Measurements from ENCODE around the gene ARHGEF17. TPM values are rescaled to one million over a fixed set of nuclear protein-coding genes. Genes with fewer than 3 reads are reported as not detected.

The ARHGEF17 gene
- polyA plus RNA-seq, 3 donors: 0.16 to 1.2 (median 0.55) TPM

GRCh38 chr11:73393479-73394415 is 85.7 kb downstream of the ARHGEF17 start:
- peak overlapping the region; percentile 61 to 63 for H3K27ac ChIP-seq (ENCODE audit: low read depth in 1 of 2, low read length in 2 of 2)
- peak; percentile 70 to 75 (median 75) for DNase-seq
- H3K27ac Mint-ChIP-seq: peak overlapping the region in 6 of 7 donors; percentile 76 to 93 (median 84)
- H3K79me2 ChIP-seq (ENCODE audit: insufficient read depth, low read length): peaks cover 80% of the 10 kb centered on the region
- H3K4me2 ChIP-seq (replicated peaks; ENCODE audit: extremely low read depth, low read length, poor library complexity, severe bottlenecking): no peak overlapping the region
- H3K4me1 Mint-ChIP-seq: peaks cover 36% of the 10 kb centered on the region
- H3K4me1 ChIP-seq (ENCODE audit: control insufficient read depth in 1 of 2, insufficient read depth in 2 of 2, low read length in 2 of 2): peaks cover 28 to 46% of the 10 kb centered on the region in 2 donors
- H3K4me3 ChIP-seq (replicated peaks in 1 of 3; ENCODE audit: low read depth in 2 of 3, low read length in 3 of 3): no peak overlapping the region
- whole genome bisulfite sequencing (ENCODE audit: insufficient coverage): 88% methylated on average over 13 of the region's 16 CpGs
- peak; percentile 83 for TF ChIP-seq CTCF (IDR thresholded peaks at IDR 0.05)
- peaks cover 94 to 98% of the 10 kb centered on the region in 2 donors for H3K36me3 ChIP-seq (replicated peaks in 1 of 2; ENCODE audit: control insufficient read depth in 1 of 2, insufficient read depth in 2 of 2, low read length in 2 of 2)
- no peaks in the 10 kb centered on the region for H3K27me3 ChIP-seq (ENCODE audit: control insufficient read depth in 2 of 2, insufficient read depth in 2 of 2, low read length in 2 of 2)
- no peak overlapping the region for H3K9ac ChIP-seq (ENCODE audit: insufficient read depth, low read length, poor library complexity, severe bottlenecking)
- no peaks in the 10 kb centered on the region for H3K9me3 ChIP-seq (replicated peaks in 1 of 2; ENCODE audit: control insufficient read depth in 1 of 2, insufficient read depth in 1 of 2, low read length in 2 of 2)
- peak overlapping the region in 1 of 2 donors; percentile 37 for H3K4me3 Mint-ChIP-seq
- intact Hi-C loops (cut with micrococcal nuclease): loop anchor here (1.0 to 10.0 kb wide), 2 partner anchors 42 to 89 kb away; partner anchors contain the start of gene ARHGEF17 (in 1 of the 2)
- peaks cover 0 to 3% (median 0%) of the 10 kb centered on the region in 3 donors for H3K27me3 Mint-ChIP-seq (ENCODE audit: low read depth in 3 of 3)
- H4K20me1 ChIP-seq (ENCODE audit: insufficient read depth, low read length): peaks cover 100% of the 10 kb centered on the region
- peaks cover 84 to 98% of the 10 kb centered on the region in 2 donors for H3K36me3 Mint-ChIP-seq
- H2AFZ ChIP-seq (ENCODE audit: insufficient read depth, low read depth, low read length, poor library complexity, severe bottlenecking): no peak overlapping the region
- no peaks in the 10 kb centered on the region for H3K9me3 Mint-ChIP-seq

- H4K20me1 ChIP-seq (ENCODE audit: insufficient read depth, low read length): peaks cover 100% of the 10 kb centered on the region
- peaks cover 71% of the 10 kb centered on the region for H3K79me2 ChIP-seq (ENCODE audit: insufficient read depth, low read length)
- Mint-ChIP-seq H3K27me3 (ENCODE audit: low read depth in 3 of 3) (peaks cover 0 to 3% (median 0%) of the 10 kb centered on the region in 3 donors), H3K4me1 (peaks cover 27% of the 10 kb centered on the region), H3K36me3 (peaks cover 87 to 99% of the 10 kb centered on the region in 2 donors), H3K4me3 (peak overlapping the region in 1 of 2 donors; percentile 31), H3K9me3 (no peaks in the 10 kb centered on the region), H3K27ac (peak overlapping the region in 2 of 7 donors; percentile 41 to 69)
- H3K9ac ChIP-seq (ENCODE audit: insufficient read depth, low read length, poor library complexity, severe bottlenecking): no peak overlapping the region
- no peak overlapping the region for H3K27ac ChIP-seq (ENCODE audit: low read depth in 1 of 2, low read length in 2 of 2)
- DNase-seq: no peak
- no peaks in the 10 kb centered on the region for H3K27me3 ChIP-seq (ENCODE audit: control insufficient read depth in 2 of 2, insufficient read depth in 2 of 2, low read length in 2 of 2)
- H3K36me3 ChIP-seq (replicated peaks in 1 of 2; ENCODE audit: control insufficient read depth in 1 of 2, insufficient read depth in 2 of 2, low read length in 2 of 2): peaks cover 96 to 100% of the 10 kb centered on the region in 2 donors
- H3K9me3 ChIP-seq (replicated peaks in 1 of 2; ENCODE audit: control insufficient read depth in 1 of 2, insufficient read depth in 1 of 2, low read length in 2 of 2): no peaks in the 10 kb centered on the region
- no peak overlapping the region for H2AFZ ChIP-seq (ENCODE audit: insufficient read depth, low read depth, low read length, poor library complexity, severe bottlenecking)
- peaks cover 19 to 37% of the 10 kb centered on the region in 2 donors for H3K4me1 ChIP-seq (ENCODE audit: control insufficient read depth in 1 of 2, insufficient read depth in 2 of 2, low read length in 2 of 2)
- no peak overlapping the region for H3K4me3 ChIP-seq (replicated peaks in 1 of 3; ENCODE audit: low read depth in 2 of 3, low read length in 3 of 3)
- no peak overlapping the region for H3K4me2 ChIP-seq (replicated peaks; ENCODE audit: extremely low read depth, low read length, poor library complexity, severe bottlenecking)
- 96% methylated on average over 31 of the region's 34 CpGs for WGBS (ENCODE audit: insufficient coverage)
- intact Hi-C loops (cut with micrococcal nuclease): loop anchor here in 1 of 2 donors (10.0 kb wide), 1 partner anchor 90 kb away; the partner anchor contains the start of gene ARHGEF17
- no peak for TF ChIP-seq CTCF (IDR thresholded peaks at IDR 0.05)
These were observed 86.6 kb downstream of the ARHGEF17 start for GRCh38 chr11:73394416-73395296.
